GM21367 (cell line): ENCODE data around the gene ARL15.

Experiments
- ATAC-seq: cut with Tn5 transposase; IDR thresholded peaks from one replicate; pipeline ENCODE4 v1.9.1; 2021; ENCODE audit not compliant: unreplicated experiment

The ARL15 gene

GRCh38 chr5:54288568-54289217 lies 21.7 kb downstream of the ARL15 start:
- no peak for ATAC-seq

- no peak for ATAC-seq
These were observed 24.7 kb downstream of the ARL15 start for GRCh38 chr5:54285686-54286085.

- no peak for ATAC-seq
These were observed 25.8 kb downstream of the ARL15 start for GRCh38 chr5:54284586-54284985.

- ATAC-seq: no peak
These were observed 27.5 kb downstream of the ARL15 start for GRCh38 chr5:54282876-54283275.

- ATAC-seq: no peak
These were observed 28.2 kb downstream of the ARL15 start for GRCh38 chr5:54281960-54282692.

GRCh38 chr5:54279960-54280359 lies 30.4 kb downstream of the ARL15 start:
- no peak for ATAC-seq

- no peak for ATAC-seq
These were observed 31.2 kb downstream of the ARL15 start for GRCh38 chr5:54278979-54279717.

- ATAC-seq: no peak
These were observed 32.1 kb downstream of the ARL15 start for GRCh38 chr5:54278036-54278830.

- ATAC-seq: no peak
These were observed 34.3 kb downstream of the ARL15 start for GRCh38 chr5:54276048-54276447.

GRCh38 chr5:54275361-54275760 lies 35.0 kb downstream of the ARL15 start:
- no peak for ATAC-seq

GRCh38 chr5:54274944-54275343 lies 35.4 kb downstream of the ARL15 start:
- no peak for ATAC-seq

GRCh38 chr5:54273715-54274114 lies 36.7 kb downstream of the ARL15 start:
- ATAC-seq: no peak

GRCh38 chr5:54272746-54273145 lies 37.6 kb downstream of the ARL15 start:
- no peak for ATAC-seq

- ATAC-seq: no peak
These were observed 40.0 kb downstream of the ARL15 start for GRCh38 chr5:54270326-54270725.

GRCh38 chr5:54264574-54264973 lies 45.8 kb downstream of the ARL15 start:
- no peak for ATAC-seq

GRCh38 chr5:54263447-54263846 lies 46.9 kb downstream of the ARL15 start:
- no peak for ATAC-seq

GRCh38 chr5:54261596-54261995 lies 48.8 kb downstream of the ARL15 start:
- ATAC-seq: no peak

- no peak for ATAC-seq
These were observed 50.4 kb downstream of the ARL15 start for GRCh38 chr5:54259981-54260380.

GRCh38 chr5:54259090-54259489 lies 51.3 kb downstream of the ARL15 start:
- ATAC-seq: no peak

- ATAC-seq: no peak
These were observed 52.8 kb downstream of the ARL15 start for GRCh38 chr5:54257366-54258118.
